Measurements from ENCODE around the gene RPL35.

Gene RPL35

DNA sequence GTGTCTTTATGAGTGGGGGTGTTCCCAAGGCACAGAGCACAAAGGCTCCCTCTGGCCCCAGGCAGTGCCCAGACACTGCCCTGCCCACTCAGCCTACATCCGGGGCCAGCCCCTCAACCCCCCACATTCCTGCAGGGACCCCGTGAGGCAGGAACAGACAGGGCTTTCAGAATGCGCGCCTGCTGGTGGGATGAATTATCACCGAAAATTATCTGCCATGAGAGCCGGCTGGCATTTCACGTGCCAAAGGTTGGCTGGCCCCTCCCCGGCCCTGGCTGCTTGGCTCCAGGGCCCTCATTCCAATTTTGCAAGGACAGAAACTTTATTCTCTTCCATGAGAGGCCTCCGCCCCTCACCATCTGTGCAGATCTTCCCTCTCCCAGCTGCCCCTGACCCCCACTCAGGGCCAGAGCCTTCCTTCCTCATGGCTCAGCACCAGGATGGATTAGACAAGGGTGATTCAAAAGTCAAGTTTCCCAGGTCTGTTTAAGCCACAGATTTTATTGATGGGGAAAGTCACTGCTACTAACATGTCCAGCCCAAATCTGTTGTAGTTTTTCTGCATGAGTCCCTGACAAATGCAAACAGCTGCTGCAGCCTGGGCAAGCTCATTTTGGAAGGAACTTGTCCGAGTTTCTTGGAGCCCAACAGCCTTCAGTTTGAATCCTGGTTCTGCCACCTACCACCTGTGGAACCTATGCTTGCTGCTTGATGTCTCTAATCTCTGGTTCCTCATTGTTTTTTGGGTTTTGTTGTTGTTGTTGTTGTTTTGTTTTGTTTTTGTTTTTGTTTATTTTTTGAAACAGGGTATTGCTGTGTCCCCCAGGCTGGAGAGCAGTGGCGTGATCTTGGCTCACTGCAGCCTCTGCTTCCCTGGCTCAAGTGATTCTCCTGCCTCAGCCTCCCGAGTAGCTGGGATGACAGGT, 40.8 kb downstream of the RPL35 start:
- no peak for DNase-seq (ENCODE audit: low spot score)

DNA sequence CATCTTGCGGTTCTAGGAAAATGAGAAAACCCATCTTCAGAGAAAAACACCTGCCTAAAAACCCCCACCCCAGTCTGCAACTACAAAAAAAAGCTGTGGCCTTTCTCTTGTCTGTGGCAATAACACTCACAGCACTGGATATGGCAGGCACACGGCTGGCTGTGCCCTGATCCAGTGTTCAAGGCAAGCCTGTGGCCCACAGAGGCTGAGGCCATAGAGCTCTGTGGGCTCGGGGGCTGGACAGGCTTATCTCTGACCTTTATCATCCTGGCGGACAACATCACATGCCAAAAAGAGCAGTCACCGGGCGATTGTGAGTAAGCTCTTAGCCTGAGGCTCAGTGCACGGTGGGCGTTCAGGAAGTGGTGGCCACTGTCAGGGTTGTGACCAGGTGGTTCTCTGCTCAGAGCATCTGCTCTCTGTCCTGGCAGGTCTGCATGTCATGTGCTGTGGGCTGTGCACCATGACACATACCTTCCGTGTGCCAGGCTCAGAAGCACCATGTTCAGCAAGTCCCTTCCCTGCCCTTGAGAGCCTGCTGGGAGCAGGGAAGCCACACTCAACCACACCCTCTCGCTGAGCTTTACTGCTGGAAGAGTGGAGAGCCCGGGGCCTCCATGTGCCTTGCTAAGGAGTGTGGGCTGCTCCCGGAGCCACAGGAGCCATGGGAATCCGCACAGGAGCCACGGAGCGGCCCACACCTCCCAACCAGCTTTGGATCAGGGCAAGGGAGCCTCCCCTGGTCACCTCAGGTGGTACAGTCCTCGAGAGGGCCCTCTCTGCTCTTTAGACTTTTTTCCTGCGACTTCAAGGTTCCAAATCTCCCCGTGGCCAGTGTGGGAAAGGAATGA, 43.1 kb downstream of the RPL35 start:
- DNase-seq (ENCODE audit: low spot score) = peak; percentile 61

DNA sequence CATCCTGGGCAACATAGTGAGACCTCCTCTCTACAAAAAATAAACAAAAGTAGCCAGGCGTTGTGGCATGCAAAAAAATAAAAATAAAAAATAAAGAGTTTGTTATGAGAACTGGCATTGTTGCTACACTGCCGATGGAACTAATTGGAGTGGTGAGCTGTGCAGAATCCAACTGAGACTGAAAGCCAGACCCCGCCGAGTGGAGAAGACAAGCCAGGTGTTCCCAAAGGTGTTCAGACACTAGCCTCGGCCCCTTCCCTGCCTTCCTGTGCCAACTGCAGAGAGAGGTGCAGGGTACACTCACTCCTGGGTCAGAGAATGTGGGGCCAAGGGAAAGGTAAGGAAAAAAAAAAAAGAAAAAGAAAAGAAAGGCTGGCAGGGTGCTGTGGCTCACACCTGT, 46.2 kb downstream of the RPL35 start:
- DNase-seq (ENCODE audit: low spot score) = no peak

DNA sequence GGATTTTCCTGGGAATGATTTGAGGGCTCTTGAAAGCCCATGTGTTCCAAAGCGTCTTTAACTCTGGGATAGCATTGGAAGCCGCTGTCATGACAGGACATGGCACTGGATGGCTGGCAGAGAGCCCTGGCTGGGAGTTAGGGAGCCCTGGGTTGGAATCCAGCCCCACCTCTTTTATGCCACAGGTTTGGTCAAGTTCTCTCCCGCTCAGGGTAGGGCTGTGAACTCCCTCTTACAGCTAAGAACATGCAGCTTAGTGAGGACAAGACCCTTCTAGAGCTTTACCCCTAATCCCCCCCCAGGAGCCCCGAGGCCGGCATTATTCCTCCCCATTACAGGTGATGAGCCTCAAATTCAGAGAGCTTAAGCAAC, 47.6 kb downstream of the RPL35 start:
- DNase-seq (ENCODE audit: low spot score) = no peak

DNA sequence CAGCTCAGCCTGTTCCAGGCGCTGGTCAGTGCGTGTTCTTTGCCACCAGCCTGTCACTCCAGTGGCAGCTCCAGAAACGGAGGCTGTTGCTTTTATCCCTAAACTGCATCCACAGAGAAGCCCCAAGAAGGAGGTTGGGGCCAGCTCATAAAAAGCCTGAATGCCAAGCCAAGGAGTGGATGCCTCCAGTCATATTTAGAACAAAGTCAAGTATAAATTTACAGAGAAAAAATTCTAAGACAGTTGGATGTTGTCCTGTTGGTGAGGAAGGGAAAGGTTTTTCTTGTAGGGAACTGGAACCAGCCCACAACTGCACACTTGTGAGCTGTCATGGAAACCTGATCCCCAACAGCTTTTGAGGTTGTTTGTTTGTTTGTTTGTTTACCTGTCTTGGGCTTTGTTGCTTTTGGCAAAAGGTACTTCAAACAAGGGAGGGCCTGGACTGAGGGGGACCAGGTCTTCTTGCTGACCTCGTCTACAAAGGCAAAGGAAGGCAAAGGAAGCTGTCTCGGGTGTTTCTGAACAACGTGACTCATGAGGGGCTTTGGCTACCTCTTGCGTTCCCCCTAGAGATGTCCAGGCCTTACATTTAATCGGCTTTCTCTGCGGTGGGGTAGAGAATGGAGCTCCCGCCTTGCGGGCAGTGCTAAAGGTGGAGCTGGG, 48.1 kb downstream of the RPL35 start:
- DNase-seq (ENCODE audit: low spot score) = no peak

DNA sequence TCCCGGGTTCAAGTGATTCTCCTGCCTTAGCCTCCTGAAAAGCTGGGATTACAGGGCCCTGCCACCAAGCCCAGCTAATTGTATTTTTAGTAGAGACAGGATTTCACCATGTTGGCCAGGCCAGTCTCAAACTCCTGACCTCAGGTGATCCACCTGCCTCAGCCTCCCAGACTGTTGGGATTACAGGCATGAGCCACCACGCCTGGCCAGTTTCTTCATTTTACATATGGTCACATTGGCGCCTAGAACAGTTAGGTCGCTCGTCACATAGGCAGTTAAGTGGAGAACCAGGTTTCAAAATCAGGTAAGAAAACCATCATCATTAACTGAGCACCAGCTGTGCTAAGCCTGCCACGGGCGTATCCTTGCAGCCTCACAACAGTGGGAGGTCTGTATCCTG, 48.7 kb downstream of the RPL35 start:
- no peak for DNase-seq (ENCODE audit: low spot score)

DNA sequence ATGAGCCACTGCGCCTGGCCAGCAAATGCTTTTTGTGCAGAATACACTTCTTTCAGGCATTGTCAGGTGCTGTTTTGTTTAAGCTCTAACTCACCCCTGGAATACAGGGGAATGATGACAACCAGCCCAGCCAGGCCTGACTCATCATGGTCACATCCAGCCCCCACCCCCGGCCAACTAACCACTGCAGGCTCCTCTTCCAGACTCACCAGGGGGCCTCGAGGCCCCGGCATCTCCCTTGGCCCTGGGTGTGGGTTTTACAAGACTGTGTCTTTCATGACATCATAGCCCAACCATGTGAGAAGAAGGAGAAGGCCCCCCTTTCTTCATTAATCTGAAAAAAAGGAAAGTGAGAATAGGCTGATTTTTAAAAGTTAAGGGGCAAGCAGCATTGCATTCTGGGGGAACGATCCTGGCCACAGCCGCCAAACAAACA, 49.3 kb downstream of the RPL35 start:
- DNase-seq (ENCODE audit: low spot score) = peak; percentile 66

DNA sequence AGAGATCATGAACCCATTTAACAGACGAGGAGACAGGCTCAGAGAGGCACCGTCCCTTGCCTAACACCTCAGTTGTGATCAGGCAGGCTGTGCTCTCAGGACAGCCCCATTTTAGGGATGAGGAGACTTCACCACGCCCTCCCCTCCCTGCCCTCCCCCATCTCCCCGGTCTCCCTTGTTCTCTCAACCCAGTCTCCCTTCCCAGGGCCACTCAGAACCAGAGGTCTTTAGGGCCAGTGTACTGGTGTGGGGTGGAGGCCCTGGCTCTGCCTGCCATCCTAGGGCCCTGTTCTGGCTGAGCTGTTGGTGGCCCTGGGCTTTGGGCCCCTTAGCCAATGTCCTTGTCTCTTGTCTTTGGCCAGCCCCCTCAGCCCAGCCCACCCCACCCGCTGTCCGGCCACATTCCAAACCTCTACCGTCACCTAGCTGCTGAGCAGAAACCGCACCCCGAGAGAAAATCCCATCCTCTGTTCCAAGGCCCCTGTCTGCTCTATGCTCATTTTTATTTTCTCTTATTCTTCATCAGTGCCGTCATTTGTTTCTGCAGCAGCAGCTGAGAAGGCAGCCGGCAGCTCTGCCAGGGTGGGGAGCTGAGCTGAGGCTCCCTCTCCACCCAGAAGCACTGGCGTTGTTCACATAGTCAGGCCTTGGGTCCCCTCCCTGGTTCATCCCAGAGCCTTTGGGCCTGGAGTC, 50.9 kb downstream of the RPL35 start:
- DNase-seq (ENCODE audit: low spot score) = no peak

DNA sequence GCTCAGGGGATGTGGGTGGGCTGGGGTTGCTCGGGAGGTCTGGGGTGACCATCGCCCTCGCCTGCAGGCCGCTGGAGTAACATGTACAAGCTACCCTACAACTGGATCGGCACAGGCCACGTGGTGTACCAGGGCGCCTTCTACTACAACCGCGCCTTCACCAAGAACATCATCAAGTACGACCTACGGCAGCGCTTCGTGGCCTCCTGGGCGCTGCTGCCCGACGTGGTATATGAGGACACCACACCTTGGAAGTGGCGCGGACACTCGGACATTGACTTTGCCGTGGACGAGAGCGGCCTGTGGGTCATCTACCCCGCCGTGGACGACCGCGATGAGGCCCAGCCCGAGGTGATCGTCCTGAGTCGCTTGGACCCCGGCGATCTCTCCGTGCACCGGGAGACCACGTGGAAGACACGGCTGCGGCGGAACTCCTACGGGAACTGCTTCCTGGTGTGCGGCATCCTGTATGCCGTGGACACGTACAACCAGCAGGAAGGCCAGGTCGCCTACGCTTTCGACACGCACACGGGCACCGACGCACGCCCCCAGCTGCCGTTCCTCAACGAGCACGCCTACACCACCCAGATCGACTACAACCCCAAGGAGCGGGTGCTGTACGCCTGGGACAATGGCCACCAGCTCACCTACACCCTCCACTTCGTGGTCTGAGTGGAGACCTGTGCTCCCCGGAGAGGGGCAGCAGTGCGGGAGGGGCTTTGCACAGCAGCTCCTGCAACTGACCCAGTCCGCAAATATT, 51.8 kb downstream of the RPL35 start:
- no peak for DNase-seq (ENCODE audit: low spot score)

DNA sequence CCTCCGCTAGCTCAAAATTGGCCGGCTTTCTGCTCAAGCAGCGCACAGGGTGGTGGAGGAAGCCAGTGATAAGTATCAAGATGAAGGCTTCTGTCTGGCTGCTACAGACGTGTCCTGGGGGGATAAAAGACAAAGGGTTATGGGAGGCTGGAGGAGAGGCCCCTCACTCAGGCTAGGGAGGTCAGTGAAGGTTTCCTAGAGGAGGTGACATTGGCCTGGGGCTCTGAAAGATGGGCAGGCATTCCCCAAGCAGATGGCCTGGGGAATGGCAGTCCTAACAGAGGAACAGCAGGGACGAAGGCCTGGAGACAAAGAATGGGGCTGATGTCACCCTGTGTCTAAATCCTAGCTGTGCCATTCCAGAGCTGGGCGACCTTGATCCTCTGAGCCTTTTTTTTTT, 52.5 kb downstream of the RPL35 start:
- no peak for DNase-seq (ENCODE audit: low spot score)

DNA sequence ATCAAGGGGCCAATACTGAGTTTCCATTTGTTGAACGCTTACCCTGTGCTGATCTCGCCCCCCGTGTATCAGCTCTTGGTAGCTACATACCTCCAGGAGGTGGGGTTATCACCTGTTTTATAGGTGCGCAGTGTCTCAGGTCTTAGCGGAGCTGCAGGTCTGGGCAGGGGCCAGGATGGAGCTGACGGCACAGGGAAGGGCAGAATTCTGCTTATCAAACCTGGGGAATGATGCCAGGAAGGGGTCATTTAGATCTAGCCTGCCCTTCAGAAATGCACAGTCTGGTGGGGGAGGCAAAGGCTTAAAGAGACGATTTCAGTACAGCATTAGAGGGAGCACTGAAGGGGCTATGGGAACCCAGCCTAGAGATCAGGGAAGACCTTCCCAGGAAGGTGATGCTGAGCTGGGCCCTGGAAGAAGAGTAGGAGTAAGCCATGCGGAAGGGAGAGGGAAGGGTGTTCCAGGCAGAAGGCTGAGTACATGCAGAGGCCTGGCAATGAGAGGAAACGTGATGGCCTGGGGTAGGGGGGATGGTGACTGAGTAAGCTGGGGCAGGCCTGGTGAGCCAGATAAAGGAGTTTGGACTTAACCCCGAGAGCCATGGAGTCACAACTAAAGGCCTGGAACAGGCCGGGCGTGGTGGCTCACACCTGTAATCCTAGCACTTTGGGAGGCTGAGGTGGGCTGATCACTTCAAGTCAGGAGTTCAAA, 53.4 kb downstream of the RPL35 start:
- DNase-seq (ENCODE audit: low spot score) = no peak

Measured in RKO (cell line).